Neural cell (in vitro differentiated cells): ENCODE data around the gene TOPBP1. TPM values are rescaled to one million over a fixed set of nuclear protein-coding genes. Genes with fewer than 3 reads are reported as not detected.

Source experiments
- H2AFZ ChIP-seq: fragments of 200-600, 300-800 bp; sonication (generic), shearing (Covaris generic); 2 replicates; pipeline ENCODE4 v1.6.0; 2014; ENCODE audit warnings: low read depth, mild to moderate bottlenecking, antibody characterized with exemption, low read length, moderate library complexity
- H3F3A ChIP-seq: fragments of 200-600 bp; shearing (Covaris generic); 2 replicates; pipeline ENCODE4 v1.6.1; 2016; ENCODE audit warnings: mild to moderate bottlenecking, moderate library complexity, mixed read lengths, antibody characterized with exemption, low read length; ENCODE audit not compliant: insufficient read depth, poor library complexity, severe bottlenecking
- H3K27ac ChIP-seq: fragments of 200-600, 300-800 bp; sonication (generic), shearing (Covaris generic); 2 replicates; pipeline ENCODE4 v1.5.1; 2014; ENCODE audit warnings: mild to moderate bottlenecking, low read length, moderate library complexity
- H3K27me3 ChIP-seq: fragments of 300-800, 200-600 bp; sonication (generic), shearing (Covaris generic); 2 replicates; pipeline ENCODE4 v1.6.0; 2014; ENCODE audit warnings: mild to moderate bottlenecking, low read depth, low read length, moderate library complexity; ENCODE audit not compliant: insufficient read depth
- H3K36me3 ChIP-seq: fragments of 300-800, 200-600 bp; sonication (generic), shearing (Covaris generic); 2 replicates; pipeline ENCODE4 v1.5.1; 2014; ENCODE audit warnings: mild to moderate bottlenecking, antibody characterized with exemption, low read length, moderate library complexity; ENCODE audit not compliant: insufficient read depth
- H3K4me2 ChIP-seq: fragments of 300-800, 200-600 bp; sonication (generic), shearing (Covaris generic); 2 replicates; pipeline ENCODE4 v1.6.0; 2014; ENCODE audit warnings: mild to moderate bottlenecking, low read length
- H3K4me3 ChIP-seq: fragments of 300-800, 200-600 bp; sonication (generic), shearing (Covaris generic); 2 replicates; pipeline ENCODE4 v1.5.1; 2014; ENCODE audit warnings: mild to moderate bottlenecking, low read length, moderate library complexity
- H3K79me2 ChIP-seq: fragments of 200-600 bp; shearing (Covaris generic); replicated peaks from 2 replicates; pipeline ENCODE4 v1.6.0; 2014; ENCODE audit warnings: mild to moderate bottlenecking, low read length, moderate library complexity; ENCODE audit not compliant: insufficient read depth
- H3K9ac ChIP-seq: fragments of 300-800, 200-600 bp; sonication (generic), shearing (Covaris generic); 2 replicates; pipeline ENCODE4 v1.6.1; 2016; ENCODE audit warnings: mild to moderate bottlenecking, low read length, mixed read lengths
- H3K9me2 ChIP-seq: fragments of 200-600 bp; shearing (Covaris generic); 2 replicates; pipeline ENCODE4 v1.6.1; 2016; ENCODE audit warnings: mild to moderate bottlenecking, low read length, mixed read lengths; ENCODE audit not compliant: insufficient read depth
- H3K9me3 ChIP-seq: fragments of 200-600, 300-800 bp; sonication (generic), shearing (Covaris generic); 2 replicates; pipeline ENCODE4 v1.6.1; 2016; ENCODE audit warnings: mild to moderate bottlenecking, mixed run types, low read length, moderate library complexity, mixed read lengths
- H4K20me1 ChIP-seq: fragments of 200-600 bp; shearing (Covaris generic); 2 replicates; pipeline ENCODE4 v1.6.1; 2016; ENCODE audit warnings: mild to moderate bottlenecking, mixed run types; ENCODE audit not compliant: insufficient read depth
- CTCF ChIP-seq: fragments of 450-650 bp; IDR thresholded peaks from 2 replicates; pipeline ENCODE4 v1.5.1; 2014; ENCODE audit warnings: antibody characterized with exemption, mild to moderate bottlenecking, moderate library complexity; ENCODE audit not compliant: poor library complexity, severe bottlenecking
- EP300 ChIP-seq: fragments of 450-650 bp; conservative IDR thresholded peaks from 2 replicates; pipeline ENCODE4 v1.6.1; 2014; ENCODE audit warnings: antibody characterized with exemption, mild to moderate bottlenecking, moderate library complexity; ENCODE audit not compliant: poor library complexity, severe bottlenecking
- EZH2 ChIP-seq: fragments of 200-600, 300-800 bp; shearing (Covaris generic), sonication (generic); IDR thresholded peaks from 2 replicates; pipeline ENCODE4 v1.6.1; 2014; ENCODE audit warnings: antibody characterized with exemption, low read length, borderline replicate concordance, mild to moderate bottlenecking; ENCODE audit not compliant: insufficient read depth, poor library complexity, severe bottlenecking
- MXI1 ChIP-seq: fragments of 450-650 bp; conservative IDR thresholded peaks from 2 replicates; pipeline ENCODE4 v1.6.1; 2014; ENCODE audit warnings: antibody characterized with exemption, mild to moderate bottlenecking; ENCODE audit not compliant: poor library complexity, severe bottlenecking
- POLR2AphosphoS5 ChIP-seq: IDR thresholded peaks from 2 replicates; pipeline ENCODE4 v1.6.1; 2012
- RAD21 ChIP-seq: fragments of 450-650 bp; conservative IDR thresholded peaks from 2 replicates; pipeline ENCODE4 v1.6.1; 2014; ENCODE audit warnings: antibody characterized with exemption, mild to moderate bottlenecking, moderate library complexity
- REST ChIP-seq: IDR thresholded peaks from 2 replicates; pipeline ENCODE4 v1.6.1; 2012; ENCODE audit warnings: borderline replicate concordance
- SMC3 ChIP-seq: fragments of 450-650 bp; conservative IDR thresholded peaks from 2 replicates; pipeline ENCODE4 v1.6.1; 2014; ENCODE audit warnings: antibody characterized with exemption, mild to moderate bottlenecking, moderate library complexity; ENCODE audit not compliant: poor library complexity
- TAF1 ChIP-seq: IDR thresholded peaks from 2 replicates; pipeline ENCODE4 v1.6.1; 2012; ENCODE audit warnings: low read depth
- polyA plus RNA-seq: library from polyadenylated mRNA; depleted of rRNA; stranded (reverse); fragments of >200 nt; gene quantifications from 2 replicates; pipeline ENCODE4 v1.2.3, GENCODE V29; 2014

The TOPBP1 gene
- polyA plus RNA-seq, 1 donor from 2014 or later, result 46.6 TPM

GRCh38 chr3:133676336-133677118, 14.8 kb upstream of the TOPBP1 start:
- Histone ChIP-seq H4K20me1 (no peaks in the 10 kb centered on the region), H3K4me2 (no peak overlapping the region), H3K9ac (no peak overlapping the region), H3K9me2 (no peaks in the 10 kb centered on the region), H3K27ac (no peak overlapping the region), H2AFZ (no peak overlapping the region), H3K36me3 (no peaks in the 10 kb centered on the region), H3F3A (no peaks in the 10 kb centered on the region), H3K79me2 (no peaks in the 10 kb centered on the region), H3K4me3 (no peak overlapping the region), H3K9me3 (no peaks in the 10 kb centered on the region), H3K27me3 (peaks cover 25% of the 10 kb centered on the region)
- TF ChIP-seq REST, result no peak
- TF ChIP-seq TAF1, result no peak
- no peak for TF ChIP-seq RAD21
- no peak for TF ChIP-seq CTCF
- TF ChIP-seq SMC3, result no peak
- no peak for TF ChIP-seq EP300
- TF ChIP-seq POLR2AphosphoS5, result no peak
- TF ChIP-seq MXI1, result no peak
- no peak for TF ChIP-seq EZH2

- Histone ChIP-seq H3K9ac (no peak overlapping the region), H3K9me2 (no peaks in the 10 kb centered on the region), H3F3A (no peaks in the 10 kb centered on the region), H3K36me3 (no peaks in the 10 kb centered on the region), H3K9me3 (no peaks in the 10 kb centered on the region), H2AFZ (no peak overlapping the region), H3K4me3 (no peak overlapping the region), H3K27me3 (peaks cover 25% of the 10 kb centered on the region), H3K79me2 (no peaks in the 10 kb centered on the region), H3K4me2 (no peak overlapping the region), H3K27ac (no peak overlapping the region), H4K20me1 (no peaks in the 10 kb centered on the region)
- no peak for TF ChIP-seq EZH2
- no peak for TF ChIP-seq CTCF
- TF ChIP-seq MXI1, result no peak
- no peak for TF ChIP-seq REST
- no peak for TF ChIP-seq RAD21
- no peak for TF ChIP-seq TAF1
- no peak for TF ChIP-seq SMC3
These were observed 14.0 kb upstream of the TOPBP1 start for GRCh38 chr3:133675631-133676335.
